PC-9 (cell line): Measurements from ENCODE around the gene ZMYND10. TPM values are rescaled to one million over a fixed set of nuclear protein-coding genes. Genes with fewer than 3 reads are reported as not detected.

Experiments
- BruUV-seq: library from RNA; stranded (reverse); fragments of 400-500 nt; replicated peaks from 2 replicates; lab custom pipeline; 2021; lab: Mats Ljungman, UMichigan
- CTCF ChIA-PET: fragments of 300-600 bp; sonication (Branson Sonifier 250); formaldehyde crosslinking; loops from one replicate; lab custom pipeline; 2022; ENCODE audit warnings: antibody characterized with exemption; lab: Charles Lee
- POLR2A ChIA-PET: fragments of 300-600 bp; sonication (Branson Sonifier 250); formaldehyde crosslinking; loops from one replicate; lab custom pipeline; 2022; ENCODE audit warnings: antibody characterized with exemption; ENCODE audit not compliant: unreplicated experiment; lab: Charles Lee
- DNase-seq, 2 experiments: peaks; one replicate each; pipeline versions ENCODE4 v3.0.0 to v3.0.0-alpha.2; 2015 to 2022; ENCODE audit warnings: mixed read lengths in 1 of 2
- H2AFZ ChIP-seq: fragments of 200-600 bp; sonication (generic); 2 replicates; pipeline ENCODE4 v1.8.1; 2017; ENCODE audit warnings: antibody characterized with exemption
- H3F3A ChIP-seq: fragments of 200-600 bp; sonication (generic); 2 replicates; pipeline ENCODE4 v1.8.1; 2017; ENCODE audit warnings: antibody characterized with exemption, mild to moderate bottlenecking, low read depth; ENCODE audit not compliant: insufficient read depth
- H3K27ac ChIP-seq: fragments of 200-600 bp; sonication (generic); 2 replicates; pipeline ENCODE4 v1.6.1; 2016; ENCODE audit warnings: mixed run types
- H3K27me3 ChIP-seq: fragments of 200-600 bp; sonication (generic); 2 replicates; pipeline ENCODE4 v1.6.1; 2016; ENCODE audit warnings: low read depth, mixed run types; ENCODE audit not compliant: insufficient read depth
- H3K36me3 ChIP-seq: fragments of 200-600 bp; sonication (generic); 2 replicates; pipeline ENCODE4 v1.6.1; 2016; ENCODE audit warnings: low read depth, mixed run types
- H3K4me1 ChIP-seq: fragments of 200-600 bp; sonication (generic); replicated peaks from 2 replicates; pipeline ENCODE4 v1.6.1; 2016; ENCODE audit warnings: mixed run types; ENCODE audit not compliant: insufficient read depth
- H3K4me2 ChIP-seq: fragments of 200-600 bp; sonication (generic); 2 replicates; pipeline ENCODE4 v1.6.1; 2017; ENCODE audit warnings: mixed run types
- H3K4me3 ChIP-seq: fragments of 200-600 bp; sonication (generic); 2 replicates; pipeline ENCODE4 v1.6.1; 2016; ENCODE audit warnings: mixed run types
- H3K79me2 ChIP-seq: fragments of 200-600 bp; sonication (generic); 2 replicates; pipeline ENCODE4 v1.6.1; 2017; ENCODE audit warnings: low read depth, mixed run types
- H3K9me2 ChIP-seq: fragments of 200-600 bp; sonication (generic); 2 replicates; pipeline ENCODE4 v1.8.1; 2017; ENCODE audit warnings: mild to moderate bottlenecking; ENCODE audit not compliant: insufficient read depth
- H3K9me3 ChIP-seq: fragments of 200-600 bp; sonication (generic); 2 replicates; pipeline ENCODE4 v1.8.1; 2016; ENCODE audit warnings: low read depth; ENCODE audit not compliant: insufficient read depth
- H4K20me1 ChIP-seq: fragments of 200-600 bp; sonication (generic); 2 replicates; pipeline ENCODE4 v1.8.1; 2017; ENCODE audit not compliant: insufficient read depth
- EZH2 ChIP-seq: fragments of 200-600 bp; sonication (generic); IDR thresholded peaks from 2 replicates; pipeline ENCODE4 v1.8.0; 2017; ENCODE audit warnings: antibody characterized with exemption, low read depth
- intact Hi-C: fragments of 100-400 bp; cut with micrococcal nuclease; formaldehyde crosslinking; loops from one replicate; pipeline ENCODE4 v1.10.0; 2022; ENCODE audit not compliant: unreplicated experiment
- total RNA-seq: library from RNA; stranded (reverse); gene quantifications from 2 replicates; pipeline ENCODE4 v1.2.3, GENCODE V29; 2021
- TF ChIP-seq, protein P1 (sequence below): fragments of 200-600 bp; sonication (generic); conservative IDR thresholded peaks from 2 replicates; pipeline ENCODE4 v1.6.1; 2017; ENCODE audit warnings: mixed run types, antibody characterized with exemption, mild to moderate bottlenecking, moderate library complexity

ZMYND10 gene
- total RNA-seq, 1 experiment from 2014 or later = 4.4 TPM

- Histone ChIP-seq H3K9me3 (no peaks in the 10 kb centered on the region), H4K20me1 (no peaks in the 10 kb centered on the region), H3K27ac (no peak overlapping the region), H3K4me3 (no peak overlapping the region), H3K4me2 (no peak overlapping the region), H3K4me1 (no peaks in the 10 kb centered on the region), H3K27me3 (peaks cover 22% of the 10 kb centered on the region), H3K36me3 (no peaks in the 10 kb centered on the region), H3K79me2 (no peaks in the 10 kb centered on the region), H3F3A (no peaks in the 10 kb centered on the region), H2AFZ (no peak overlapping the region), H3K9me2 (no peaks in the 10 kb centered on the region)
- no TSS peak for BruUV-seq
- ChIA-PET POLR2A (no interaction called here), CTCF (no interaction called here)
- intact Hi-C loops = no loop called here
- TF ChIP-seq, protein P1, sequence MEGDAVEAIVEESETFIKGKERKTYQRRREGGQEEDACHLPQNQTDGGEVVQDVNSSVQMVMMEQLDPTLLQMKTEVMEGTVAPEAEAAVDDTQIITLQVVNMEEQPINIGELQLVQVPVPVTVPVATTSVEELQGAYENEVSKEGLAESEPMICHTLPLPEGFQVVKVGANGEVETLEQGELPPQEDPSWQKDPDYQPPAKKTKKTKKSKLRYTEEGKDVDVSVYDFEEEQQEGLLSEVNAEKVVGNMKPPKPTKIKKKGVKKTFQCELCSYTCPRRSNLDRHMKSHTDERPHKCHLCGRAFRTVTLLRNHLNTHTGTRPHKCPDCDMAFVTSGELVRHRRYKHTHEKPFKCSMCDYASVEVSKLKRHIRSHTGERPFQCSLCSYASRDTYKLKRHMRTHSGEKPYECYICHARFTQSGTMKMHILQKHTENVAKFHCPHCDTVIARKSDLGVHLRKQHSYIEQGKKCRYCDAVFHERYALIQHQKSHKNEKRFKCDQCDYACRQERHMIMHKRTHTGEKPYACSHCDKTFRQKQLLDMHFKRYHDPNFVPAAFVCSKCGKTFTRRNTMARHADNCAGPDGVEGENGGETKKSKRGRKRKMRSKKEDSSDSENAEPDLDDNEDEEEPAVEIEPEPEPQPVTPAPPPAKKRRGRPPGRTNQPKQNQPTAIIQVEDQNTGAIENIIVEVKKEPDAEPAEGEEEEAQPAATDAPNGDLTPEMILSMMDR = no peak
- no peak for TF ChIP-seq EZH2
- DNase-seq = no peak
Observed at GRCh38 chr3:50374363-50375257, 29.1 kb upstream of the ZMYND10 start.

GRCh38 chr3:50373146-50374051 is 27.9 kb upstream of the ZMYND10 start:
- intact Hi-C loops = no loop called here
- H3K9me3 ChIP-seq = no peaks in the 10 kb centered on the region
- no peaks in the 10 kb centered on the region for H3F3A ChIP-seq
- peaks cover 32% of the 10 kb centered on the region for H3K27me3 ChIP-seq
- no peak for DNase-seq
- H3K27ac ChIP-seq = no peak overlapping the region
- CTCF ChIA-PET = no interaction called here
- no peak overlapping the region for H3K4me3 ChIP-seq
- TF ChIP-seq EZH2 = no peak
- TF ChIP-seq, protein P1 = no peak
- H3K4me1 ChIP-seq = no peaks in the 10 kb centered on the region
- H4K20me1 ChIP-seq = no peaks in the 10 kb centered on the region
- no TSS peak for BruUV-seq
- no peaks in the 10 kb centered on the region for H3K9me2 ChIP-seq
- H2AFZ ChIP-seq = no peak overlapping the region
- no peak overlapping the region for H3K4me2 ChIP-seq
- no peaks in the 10 kb centered on the region for H3K36me3 ChIP-seq
- H3K79me2 ChIP-seq = no peaks in the 10 kb centered on the region
- POLR2A ChIA-PET = no interaction called here

DNA sequence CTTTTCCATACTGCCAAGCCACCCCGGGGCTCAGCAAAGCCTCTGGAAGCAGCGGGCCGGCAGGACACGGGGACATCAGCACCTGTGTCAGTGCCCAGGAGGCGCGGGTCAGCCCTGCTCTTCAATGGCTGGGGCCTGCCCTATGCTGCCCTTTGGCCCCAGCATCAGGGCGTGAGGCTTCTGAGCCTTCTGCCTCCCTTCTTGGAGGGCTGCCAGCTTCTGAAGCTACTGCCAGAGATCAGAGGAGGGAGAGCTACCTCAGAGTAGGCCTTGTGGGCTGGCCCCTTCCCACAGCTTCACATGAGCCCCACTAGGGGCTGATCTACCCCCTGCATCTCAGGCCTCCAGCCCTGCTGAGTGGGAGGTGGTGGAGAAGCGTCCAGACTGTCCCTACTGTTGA is 26.8 kb upstream of the ZMYND10 start:
- Histone ChIP-seq H3K79me2 (no peaks in the 10 kb centered on the region), H3K4me2 (no peak overlapping the region), H3K27me3 (peaks cover 32% of the 10 kb centered on the region), H3K4me3 (no peak overlapping the region), H3K36me3 (no peaks in the 10 kb centered on the region), H3K9me3 (no peaks in the 10 kb centered on the region), H3K9me2 (no peaks in the 10 kb centered on the region), H3K27ac (no peak overlapping the region), H3K4me1 (no peaks in the 10 kb centered on the region), H2AFZ (no peak overlapping the region), H4K20me1 (no peaks in the 10 kb centered on the region), H3F3A (no peaks in the 10 kb centered on the region)
- TF ChIP-seq EZH2 = no peak
- TF ChIP-seq, protein P1 = no peak
- ChIA-PET POLR2A (no interaction called here), CTCF (no interaction called here)
- intact Hi-C loops = no loop called here
- DNase-seq = no peak
- BruUV-seq = no TSS peak
